Dedifferentiated amniotic fluid mesenchymal stem cell (primary cell): ENCODE data around the gene CADM1.
A peak's percentile ranks its signal among the peaks of the same experiment; 100 is the strongest.

ENCODE experiments used
- DNase-seq: peaks from one replicate; pipeline ENCODE4 v3.0.0-alpha.2; 2016; ENCODE audit errors: extremely low spot score

CADM1 gene

DNA sequence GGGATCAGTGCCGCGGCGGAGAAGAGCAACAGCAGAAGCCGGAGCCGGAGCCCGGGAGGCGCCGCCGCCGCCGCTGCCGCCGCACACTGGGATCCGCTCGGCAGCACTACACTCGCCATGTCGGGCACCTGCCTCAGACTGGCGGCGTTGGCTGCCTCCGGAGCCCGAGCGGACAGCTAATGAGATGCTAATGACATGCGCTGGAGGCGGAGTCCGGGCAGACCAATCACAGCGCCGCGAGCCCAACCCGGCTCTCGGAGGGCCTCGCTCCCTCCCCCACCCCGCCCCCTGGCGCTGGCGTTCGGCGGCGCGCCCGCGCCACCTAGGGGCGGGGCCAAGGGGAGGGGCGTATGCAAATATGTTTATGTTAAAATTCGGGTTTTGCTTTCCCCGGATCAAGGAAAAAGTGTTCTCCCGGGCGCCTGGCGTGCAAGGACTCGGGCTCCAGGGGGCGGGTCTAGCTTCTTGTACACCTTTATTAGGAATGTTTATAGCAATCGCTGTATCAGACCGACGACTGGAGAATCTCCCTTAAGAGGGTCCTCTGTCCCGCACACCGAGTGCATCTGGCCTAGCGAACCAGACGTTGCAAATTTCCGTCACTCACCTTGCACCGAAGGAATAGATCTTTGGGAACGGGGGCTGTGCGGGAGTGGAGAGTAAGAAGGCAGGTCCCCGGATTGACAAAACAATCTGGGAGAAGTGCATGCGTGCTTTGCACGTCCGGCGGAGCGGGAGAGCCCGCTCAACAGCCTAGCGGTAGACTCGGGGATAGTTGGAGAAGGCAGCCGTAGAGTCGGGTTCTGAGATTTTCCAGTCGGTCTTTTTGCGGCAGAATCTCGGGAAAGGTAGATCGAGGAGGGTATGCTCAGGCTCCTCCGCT, at the start of gene CADM1:
Gene CADM1, minus strand, starts transcription at position 140 of the 883 bp plus-strand sequence.
- DNase-seq: peak; percentile 29

DNA sequence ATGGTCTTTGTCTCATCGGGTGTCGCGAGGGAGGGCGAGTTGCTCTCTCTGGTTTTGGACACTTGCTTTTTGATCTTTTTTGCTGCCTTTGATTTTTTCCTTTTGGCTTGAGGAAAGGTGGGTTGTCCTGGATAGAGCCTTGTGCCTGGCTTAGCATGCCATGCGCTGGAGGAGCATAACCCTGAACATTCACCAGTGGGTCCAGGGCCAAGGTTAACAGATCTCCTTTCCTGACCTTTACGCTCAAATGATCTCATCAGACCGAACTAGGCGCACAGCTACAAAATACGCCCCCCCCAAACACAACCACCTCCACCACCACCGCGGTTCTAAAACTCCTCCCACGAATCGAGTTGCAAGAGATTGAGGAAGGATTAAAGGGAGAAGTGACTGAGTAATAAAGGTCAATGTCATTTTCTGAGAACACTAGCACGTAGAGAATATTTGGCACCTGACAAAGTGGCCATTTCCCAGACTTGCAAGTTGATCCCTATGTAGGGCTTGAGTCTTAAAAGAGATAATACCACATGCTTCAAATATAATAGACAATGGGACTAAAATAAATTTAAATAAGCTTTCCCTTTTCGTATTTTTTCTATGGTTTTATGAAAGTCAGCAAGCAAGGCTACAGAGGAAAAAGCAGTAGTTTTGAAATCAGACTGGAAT, 48.7 kb upstream of the CADM1 start:
- DNase-seq: no peak

DNA sequence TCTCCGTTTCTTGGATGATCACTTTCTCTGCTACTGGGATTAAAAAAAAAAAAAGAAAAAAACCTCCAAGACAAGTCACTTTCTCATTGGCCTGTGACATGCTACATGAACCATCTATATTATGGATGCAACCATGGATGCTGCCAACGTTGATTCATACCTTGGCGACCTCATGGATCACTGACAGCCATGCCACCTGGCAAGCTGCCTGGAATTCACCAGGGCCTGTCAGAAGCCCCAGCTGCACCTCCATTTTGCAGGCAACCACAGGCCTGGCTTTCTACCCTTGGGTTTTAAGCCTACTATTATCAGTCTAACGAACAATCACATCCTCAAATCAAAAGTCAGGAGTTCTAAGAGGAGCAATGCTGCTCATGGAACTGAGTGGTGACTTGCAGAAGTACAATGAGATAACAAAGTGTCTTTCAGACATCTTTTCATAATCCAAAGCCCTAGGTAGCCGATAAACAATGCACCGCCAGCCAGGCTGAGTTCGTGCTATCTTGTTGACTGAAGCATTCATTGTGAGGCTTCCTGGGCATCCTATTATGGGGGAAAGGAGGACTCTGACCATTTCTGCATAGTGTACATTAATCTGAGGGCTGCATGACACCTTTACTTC, 48.0 kb upstream of the CADM1 start:
- DNase-seq: no peak

- no peak for DNase-seq
These were observed 46.3 kb upstream of the CADM1 start for GRCh38 chr11:115550291-115551059.

- no peak for DNase-seq
These were observed 44.8 kb upstream of the CADM1 start for GRCh38 chr11:115548878-115549528.

DNA sequence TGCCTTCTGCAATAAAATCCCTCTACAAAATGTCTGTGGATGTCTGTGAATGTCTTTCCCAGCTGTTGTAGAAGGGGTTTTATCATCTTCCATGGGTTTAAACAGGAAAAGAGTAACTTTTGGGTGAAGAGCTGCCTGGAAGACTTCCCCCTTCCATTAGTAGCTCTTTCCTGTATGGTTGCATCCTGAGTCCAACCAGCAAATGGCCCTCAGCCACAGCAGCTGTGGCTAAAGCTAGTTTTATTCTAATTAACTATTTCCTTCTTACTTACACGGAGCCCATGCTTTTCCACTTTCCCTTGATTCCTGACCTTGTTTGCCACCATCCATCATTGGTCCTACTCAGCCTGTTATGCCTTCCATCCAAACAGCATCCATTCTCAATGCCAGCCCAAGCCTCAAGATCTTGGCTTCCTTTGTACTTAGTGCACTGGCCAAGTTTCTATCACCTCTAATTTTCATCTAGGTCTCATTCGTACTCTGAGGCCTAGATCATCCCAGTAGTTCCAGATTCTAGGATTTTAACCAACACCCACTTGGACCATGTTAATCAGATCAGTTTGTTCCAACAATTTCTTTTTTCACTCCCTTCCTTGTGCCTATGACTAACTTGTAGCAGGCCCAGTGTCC, 41.5 kb upstream of the CADM1 start:
- no peak for DNase-seq

DNA sequence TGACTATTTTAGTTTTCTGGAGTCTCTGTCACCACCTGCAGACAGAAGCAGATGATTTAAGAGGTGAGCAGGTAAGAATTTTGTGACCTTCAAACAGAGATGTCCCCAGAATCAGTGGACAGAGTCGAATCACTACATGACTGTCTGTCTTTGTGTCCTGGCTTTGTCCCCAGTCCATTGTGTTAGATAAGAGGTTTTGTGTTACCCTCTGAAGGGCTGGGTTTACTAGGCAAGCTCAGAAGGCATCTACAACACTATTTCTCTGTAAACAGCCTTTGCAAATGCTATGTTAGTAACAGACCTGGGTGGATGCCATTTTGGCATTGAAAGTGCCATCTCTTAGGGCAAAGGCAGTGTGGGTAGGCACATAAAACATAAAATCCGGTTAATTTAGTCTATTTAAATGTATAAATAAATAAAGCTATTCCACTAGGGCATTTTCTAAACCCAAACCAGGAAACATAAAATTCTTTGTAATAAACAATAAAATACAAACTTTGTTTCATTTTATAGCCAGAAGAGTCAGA, 40.3 kb upstream of the CADM1 start:
- DNase-seq: no peak

GRCh38 chr11:115541518-115541917, 37.3 kb upstream of the CADM1 start:
- no peak for DNase-seq

- no peak for DNase-seq
These were observed 35.6 kb upstream of the CADM1 start for GRCh38 chr11:115539844-115540243.

- no peak for DNase-seq
These were observed 31.6 kb upstream of the CADM1 start for GRCh38 chr11:115535781-115536180.

DNA sequence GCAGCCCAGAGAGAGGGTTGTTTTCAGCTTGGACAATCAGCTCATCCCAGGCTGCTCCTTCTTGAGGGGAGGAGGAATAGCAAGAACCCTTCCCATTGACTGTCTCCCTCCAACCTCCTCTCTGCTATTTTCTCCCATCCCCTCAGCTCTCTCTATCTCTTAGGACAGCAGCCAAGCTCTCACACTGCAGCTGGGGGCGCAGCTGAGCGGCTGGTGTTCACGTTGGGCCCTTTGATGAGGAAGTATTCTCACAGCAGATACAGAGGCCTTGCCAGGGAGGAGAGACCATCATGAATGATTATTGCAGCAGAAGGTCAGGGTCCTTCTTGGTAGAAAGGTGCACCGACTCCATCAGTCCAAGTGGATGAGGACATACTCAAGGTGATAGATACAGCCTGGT, 26.5 kb upstream of the CADM1 start:
- no peak for DNase-seq

GRCh38 chr11:115528225-115528624, 24.0 kb upstream of the CADM1 start:
- DNase-seq: no peak

GRCh38 chr11:115527534-115528125, 23.4 kb upstream of the CADM1 start:
- no peak for DNase-seq

DNA sequence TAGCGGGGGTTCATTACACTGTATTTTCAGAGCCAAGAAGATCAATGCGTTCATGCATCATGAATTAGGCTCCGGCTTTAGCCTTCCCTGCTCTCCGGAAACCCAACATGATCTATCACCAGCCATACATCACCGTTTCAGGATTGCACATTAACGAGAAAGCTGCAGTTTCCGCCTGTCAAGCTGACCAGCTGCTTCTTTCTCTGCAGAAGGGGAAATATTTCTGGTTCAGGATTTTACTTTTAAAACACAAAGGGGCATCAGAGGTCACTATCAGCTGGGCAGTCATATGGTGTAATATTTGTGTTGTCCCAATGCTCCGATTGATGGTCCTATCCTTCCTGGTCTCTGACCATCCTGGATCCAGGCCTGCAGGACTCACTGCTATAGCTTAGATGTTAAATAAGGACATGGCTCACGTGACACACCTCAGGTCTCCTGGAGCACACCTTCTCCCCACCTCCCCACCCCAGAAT, 21.4 kb upstream of the CADM1 start:
- DNase-seq: no peak

DNA sequence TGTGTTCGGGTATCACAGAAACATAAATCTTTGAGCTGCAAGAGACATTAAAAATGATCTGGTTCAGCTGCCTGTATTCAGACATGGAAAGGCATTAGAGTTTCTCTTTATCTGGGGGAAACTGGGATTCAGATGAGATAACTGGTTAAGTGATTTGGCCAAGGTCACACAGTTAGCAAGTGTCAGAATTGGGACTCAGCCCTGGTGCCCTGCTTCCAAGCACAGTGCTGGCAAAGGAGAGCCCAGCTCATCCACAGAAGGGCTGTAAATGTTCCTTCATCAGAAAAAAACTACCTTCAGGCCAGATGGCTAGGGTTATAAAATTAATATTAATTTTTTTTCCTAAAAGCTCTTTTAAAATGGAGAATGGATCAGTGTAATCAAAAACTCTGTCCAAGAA, 20.4 kb upstream of the CADM1 start:
- no peak for DNase-seq

DNA sequence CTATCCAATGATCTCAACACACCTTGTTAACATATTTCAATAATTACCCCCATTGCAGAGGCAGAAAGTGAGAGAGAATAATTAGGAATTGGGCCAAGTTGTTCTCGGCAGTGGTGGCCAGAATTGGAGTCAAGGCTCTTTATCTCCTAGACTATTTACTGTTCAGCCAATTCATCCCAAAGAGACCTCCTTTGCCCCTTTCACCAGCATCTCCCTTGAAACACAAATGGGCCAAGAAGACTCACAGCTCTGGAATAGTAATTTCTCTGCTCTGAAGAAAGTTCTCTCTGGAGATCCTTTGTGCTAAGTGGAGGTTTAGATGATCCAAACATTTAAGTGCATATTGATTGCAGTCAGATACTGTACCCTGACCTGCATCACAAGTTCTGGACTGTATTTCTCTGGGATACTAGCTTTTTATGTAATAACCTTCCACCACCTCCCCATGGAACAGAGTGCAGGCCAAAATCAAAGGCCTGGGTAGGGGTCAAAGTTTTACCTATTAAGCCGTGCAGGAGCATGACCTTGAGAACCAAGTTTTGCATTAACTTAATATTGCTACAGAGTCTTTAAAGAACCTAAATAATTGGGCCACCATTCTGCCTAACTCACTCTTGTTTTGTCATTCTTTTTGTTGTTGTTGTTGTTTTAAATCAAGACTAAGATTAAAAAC, 19.6 kb upstream of the CADM1 start:
- no peak for DNase-seq

DNA sequence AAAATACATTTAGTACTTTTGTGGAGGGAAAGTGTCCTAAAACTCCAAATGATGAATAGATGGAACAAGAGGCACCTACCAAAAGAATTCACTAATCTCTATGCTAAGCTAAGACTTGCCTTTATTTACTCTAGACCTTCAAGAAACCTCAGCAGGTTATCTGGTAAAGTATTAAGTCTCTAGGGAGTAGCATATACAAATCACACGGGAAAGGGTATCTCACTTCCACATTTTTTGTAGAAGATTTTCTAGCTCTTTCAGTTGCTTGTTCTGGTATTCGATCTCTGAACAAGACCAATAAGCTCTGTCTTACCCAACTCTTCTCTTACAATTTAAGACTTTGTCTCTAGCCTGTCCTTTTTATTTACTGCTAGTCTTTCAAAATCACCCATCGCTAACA, 18.1 kb upstream of the CADM1 start:
- no peak for DNase-seq

DNA sequence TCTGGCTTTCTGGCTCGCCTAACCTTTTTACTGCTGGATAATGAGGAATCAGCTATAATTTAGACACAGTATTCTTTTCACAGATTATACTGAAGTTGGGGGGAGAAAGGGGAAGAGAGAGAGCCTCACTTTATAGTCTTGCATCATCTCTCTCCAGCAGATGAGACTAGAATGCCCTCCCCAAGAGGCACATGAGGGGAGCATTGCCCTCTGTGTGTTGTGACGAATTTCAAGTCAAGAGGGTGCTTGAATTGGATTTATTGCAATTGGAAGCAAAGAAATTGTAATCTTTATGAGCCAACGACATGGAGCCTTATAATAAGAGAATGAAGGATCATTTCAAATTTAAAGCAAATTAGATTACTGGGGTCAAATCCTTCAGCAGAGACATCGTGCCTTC, 17.6 kb upstream of the CADM1 start:
- DNase-seq: no peak

DNA sequence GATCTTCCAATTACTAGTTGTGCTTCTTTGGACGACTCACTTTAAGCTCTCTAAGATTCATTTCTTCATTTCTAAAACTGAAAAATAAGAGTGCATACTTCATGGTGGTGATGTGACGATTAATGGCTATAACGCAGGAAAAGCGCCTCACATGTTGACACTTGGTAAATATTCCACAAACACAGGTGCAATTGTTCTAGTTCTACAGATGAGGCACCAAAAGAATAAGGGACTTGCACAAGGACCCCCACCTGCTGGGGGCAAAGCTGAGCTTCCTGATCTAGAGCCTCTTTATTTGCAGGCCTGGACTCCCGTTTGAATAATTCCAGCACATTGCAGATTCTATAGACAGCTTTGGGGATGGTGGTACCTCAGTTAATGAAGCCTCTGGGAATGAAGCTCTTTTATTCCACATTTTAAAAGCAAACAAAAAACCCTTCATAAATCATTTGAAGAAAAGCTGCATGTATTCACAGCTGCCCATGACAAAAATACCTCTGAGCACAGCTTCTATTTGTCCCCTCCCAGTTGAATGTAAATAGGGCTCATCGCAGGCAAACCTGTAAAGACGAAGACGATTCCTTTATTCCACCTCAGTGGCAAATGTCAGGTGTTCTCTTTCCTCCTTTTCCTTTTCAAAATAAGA, 14.9 kb upstream of the CADM1 start:
- no peak for DNase-seq
